Transverse colon (tissue), 4 donors: ENCODE results near the gene KIF7.

Experiments
- CTCF ChIP-seq, 5 experiments: fragments of 200-600 bp in 3 of 5; fragments of 450-650 bp in 2 of 5; sonication (generic) in 3 of 5; IDR thresholded peaks; 1 replicate in 2 of 5; 2 replicates in 3 of 5; pipeline ENCODE4 v1.5.1; 2016 to 2017; ENCODE audit warnings: antibody characterized with exemption in 5 of 5, inconsistent platforms in 3 of 5, mild to moderate bottlenecking in 2 of 5, moderate library complexity in 1 of 5
- POLR2A ChIP-seq: fragments of 450-650 bp; IDR thresholded peaks from one replicate; pipeline ENCODE4 v1.6.1; 2016; ENCODE audit warnings: antibody characterized with exemption, mild to moderate bottlenecking, moderate library complexity
- POLR2AphosphoS5 ChIP-seq, 3 donors: sonication (generic); formaldehyde crosslinking; IDR thresholded peaks; one replicate each; pipeline ENCODE4 v1.6.1; 2016; ENCODE audit warnings: antibody characterized with exemption in 3 of 3

- TF ChIP-seq CTCF (IDR thresholded peaks at IDR 0.05), result no peak
- TF ChIP-seq POLR2AphosphoS5 (IDR thresholded peaks at IDR 0.05), result no peak
- TF ChIP-seq POLR2A, result no peak
These were observed 936 bp downstream of the KIF7 start for GRCh38 chr15:89654301-89654761.
